HepG2 (cell line): ENCODE data around the gene COPZ2. TPM values are rescaled to one million over a fixed set of nuclear protein-coding genes. Genes with fewer than 3 reads are reported as not detected.

Source experiments
- FOXC1 ChIP-seq: sonication (generic); formaldehyde crosslinking; IDR thresholded peaks from 2 replicates; pipeline ENCODE4 v1.8.0; 2022; ENCODE audit warnings: mild to moderate bottlenecking, missing genetic modification reagents, borderline replicate concordance
- FOXO4 ChIP-seq: sonication (generic); formaldehyde crosslinking; conservative IDR thresholded peaks from 2 replicates; pipeline ENCODE4 v1.8.1; 2023; ENCODE audit warnings: missing genetic modification reagents
- GABPA ChIP-seq, 2 experiments: IDR thresholded peaks; 2 replicates each; pipeline ENCODE4 v1.6.1; 2011 to 2016; ENCODE audit warnings: low read depth in 2 of 2, low read length in 1 of 2, missing biosample characterization in 1 of 2, missing genetic modification characterization in 1 of 2
- HIC2 ChIP-seq: sonication (generic); formaldehyde crosslinking; IDR thresholded peaks from 2 replicates; pipeline ENCODE4 v1.9.0; 2022; ENCODE audit warnings: low read depth, missing genetic modification reagents
- HIVEP1 ChIP-seq: sonication (generic); formaldehyde crosslinking; IDR thresholded peaks from 2 replicates; pipeline ENCODE4 v1.4.0; 2020; ENCODE audit warnings: mild to moderate bottlenecking, missing genetic modification reagents
- KIAA2018 ChIP-seq: sonication (generic); formaldehyde crosslinking; IDR thresholded peaks from 2 replicates; pipeline ENCODE4 v1.5.0; 2020; ENCODE audit warnings: mild to moderate bottlenecking, missing genetic modification reagents, borderline replicate concordance
- MTF2 ChIP-seq: sonication (generic); formaldehyde crosslinking; IDR thresholded peaks from 2 replicates; pipeline ENCODE4 v1.5.0; 2020; ENCODE audit warnings: missing genetic modification reagents, borderline replicate concordance
- PRPF4 ChIP-seq: fragments of 200-400 bp; formaldehyde crosslinking; IDR thresholded peaks from 2 replicates; pipeline ENCODE4 v1.6.1; 2016; ENCODE audit warnings: low read length, low read depth; ENCODE audit not compliant: poor library complexity, severe bottlenecking
- RBM22 ChIP-seq: fragments of 200-400 bp; formaldehyde crosslinking; optimal IDR thresholded peaks from 2 replicates; pipeline ENCODE3; 2017; ENCODE audit warnings: mild to moderate bottlenecking, low read length, moderate library complexity
- SAFB2 ChIP-seq: sonication (generic); formaldehyde crosslinking; IDR thresholded peaks from 2 replicates; pipeline ENCODE4 v1.5.1; 2020; ENCODE audit warnings: missing genetic modification reagents, low read depth, mild to moderate bottlenecking, borderline replicate concordance
- ZMAT3 ChIP-seq: sonication (generic); formaldehyde crosslinking; conservative IDR thresholded peaks from 2 replicates; pipeline ENCODE4 v1.7.0; 2021; ENCODE audit warnings: missing genetic modification reagents
- ZMYM4 ChIP-seq: sonication (generic); formaldehyde crosslinking; IDR thresholded peaks from 2 replicates; pipeline ENCODE4 v1.8.1; 2023; ENCODE audit warnings: mild to moderate bottlenecking, missing genetic modification reagents
- ZNF30 ChIP-seq: sonication (generic); formaldehyde crosslinking; IDR thresholded peaks from 2 replicates; pipeline ENCODE4 v1.5.0; 2020; ENCODE audit warnings: mild to moderate bottlenecking, missing genetic modification reagents
- ZNF546 ChIP-seq: sonication (generic); formaldehyde crosslinking; conservative IDR thresholded peaks from 2 replicates; pipeline ENCODE4 v1.8.1; 2023; ENCODE audit warnings: mild to moderate bottlenecking, missing genetic modification reagents
- ZNF605 ChIP-seq: sonication (generic); formaldehyde crosslinking; IDR thresholded peaks from 2 replicates; pipeline ENCODE4 v1.8.0; 2022; ENCODE audit warnings: mild to moderate bottlenecking, missing genetic modification reagents
- ZNF615 ChIP-seq: sonication (generic); formaldehyde crosslinking; IDR thresholded peaks from 2 replicates; pipeline ENCODE4 v1.5.0; 2020; ENCODE audit warnings: mild to moderate bottlenecking, missing genetic modification reagents, borderline replicate concordance
- ZNF616 ChIP-seq: sonication (generic); formaldehyde crosslinking; IDR thresholded peaks from 2 replicates; pipeline ENCODE4 v1.5.0; 2020; ENCODE audit warnings: low read depth, mild to moderate bottlenecking, missing genetic modification reagents
- polyA plus RNA-seq, 8 experiments: library from polyadenylated mRNA; depleted of rRNA in 3 of 8; stranded (reverse) in 7 of 8; unstranded in 1 of 8; fragments of >200 nt; fragmentation: Illumina TruSeq in 4 of 8; extraction: Trizol in 4 of 8; gene quantifications; 2 replicates each; pipeline versions ENCODE4 v1.2.1 to v1.2.3, GENCODE V29; 2011 to 2016; ENCODE audit warnings: low read depth in 4 of 8, missing spikeins in 1 of 8, mixed read lengths in 1 of 8; ENCODE audit not compliant: insufficient read depth in 1 of 8
- total RNA-seq, 5 experiments: library from RNA; depleted of rRNA; stranded (reverse); fragments of >200 nt; fragmentation: Illumina TruSeq; extraction: Trizol; gene quantifications; 2 replicates each; pipeline ENCODE4 v1.2.3, GENCODE V29; 2016; ENCODE audit warnings: low read depth in 1 of 5

The COPZ2 gene
- total and polyA plus RNA-seq, 2 of the 13 experiments (the other 11 are each of a cell fraction or from before 2014, with no cell fraction given), result 0.61 to 1.5 TPM

GRCh38 chr17:48047113-48047740, 9.6 kb upstream of the COPZ2 start (continued):
- TF ChIP-seq KIAA2018 (CRISPR knock-in tag), result 0 out of 2 replicates have a peak, but pooled peaks have one; percentile 39
- 0 out of 2 replicates have a peak, but pooled peaks have one; percentile 75 for TF ChIP-seq ZNF615 (CRISPR knock-in tag)
- TF ChIP-seq ZNF605 (CRISPR knock-in tag), result peak; percentile 21; the same call in 1 of the 2 replicates
- TF ChIP-seq FOXO4 (CRISPR knock-in tag), result peak; percentile 96; the same call in 1 of the 2 replicates
- TF ChIP-seq PRPF4, result peak; percentile 6
- 0 out of 2 replicates have a peak, but pooled peaks have one; percentile 61 for TF ChIP-seq SAFB2 (CRISPR knock-in tag)
- peak; percentile 48; the same call in 1 of the 2 replicates for TF ChIP-seq FOXC1 (CRISPR knock-in tag)
- 0 out of 2 replicates have a peak, but pooled peaks have one; percentile 13 for TF ChIP-seq ZNF546 (CRISPR knock-in tag)
- 0 out of 2 replicates have a peak, but pooled peaks have one; percentile 2 for TF ChIP-seq ZNF616 (CRISPR knock-in tag)
- peak; percentile 6; the same call in 1 of the 2 replicates for TF ChIP-seq HIVEP1 (CRISPR knock-in tag)
- 0 out of 2 replicates have a peak, but pooled peaks have one; percentile 19 for TF ChIP-seq GABPA (IDR thresholded peaks at IDR 0.05; ENCODE audit: low read depth, low read length)
- no peak for TF ChIP-seq GABPA (CRISPR knock-in tag; IDR thresholded peaks at IDR 0.05; ENCODE audit: low read depth)
- no peak for TF ChIP-seq ZMAT3 (CRISPR knock-in tag)
- TF ChIP-seq RBM22, result no peak
- no peak for TF ChIP-seq ZMYM4
- TF ChIP-seq MTF2 (CRISPR knock-in tag), result 0 out of 2 replicates have a peak, but pooled peaks have one; percentile 29
- peak; percentile 45 for TF ChIP-seq HIC2 (CRISPR knock-in tag)
- no peak for TF ChIP-seq ZNF30
